Memory B cell (primary cell): ENCODE data around the gene VPREB3.
A peak's percentile ranks its signal among the peaks of the same experiment; 100 is the strongest.
"Not testable (repeated sequence)": the region's sequence is repeated elsewhere in the genome, so short reads cannot be mapped to it uniquely, and the experiment has no call there.

Source experiments
- ATAC-seq: fragments of 150-1000 bp; cut with Tn5 transposase; 2 replicates; pipeline ENCODE4 v1.10.0; 2021; ENCODE audit warnings: low read depth, mild to moderate bottlenecking, moderate library complexity
- DNase-seq, 2 donors: peaks; one replicate each; pipeline ENCODE4 v3.0.0; 2022; ENCODE audit warnings: low spot score in 2 of 2
- H3K27ac Mint-ChIP-seq: one replicate; pipeline ENCODE4 v1.8.0; 2022; ENCODE audit warnings: mild to moderate bottlenecking, moderate library complexity, mixed read lengths
- H3K27me3 Mint-ChIP-seq: one replicate; pipeline ENCODE4 v1.8.0; 2022; ENCODE audit warnings: mixed read lengths
- H3K36me3 Mint-ChIP-seq: one replicate; pipeline ENCODE4 v1.8.0; 2022; ENCODE audit warnings: mild to moderate bottlenecking, mixed read lengths
- H3K4me1 Mint-ChIP-seq: one replicate; pipeline ENCODE4 v1.8.0; 2022; ENCODE audit warnings: mixed read lengths
- H3K4me3 Mint-ChIP-seq: one replicate; pipeline ENCODE4 v1.8.0; 2022; ENCODE audit warnings: mild to moderate bottlenecking, moderate library complexity, mixed read lengths
- H3K9me3 Mint-ChIP-seq: one replicate; pipeline ENCODE4 v1.8.0; 2022; ENCODE audit warnings: mixed read lengths

The VPREB3 gene

DNA sequence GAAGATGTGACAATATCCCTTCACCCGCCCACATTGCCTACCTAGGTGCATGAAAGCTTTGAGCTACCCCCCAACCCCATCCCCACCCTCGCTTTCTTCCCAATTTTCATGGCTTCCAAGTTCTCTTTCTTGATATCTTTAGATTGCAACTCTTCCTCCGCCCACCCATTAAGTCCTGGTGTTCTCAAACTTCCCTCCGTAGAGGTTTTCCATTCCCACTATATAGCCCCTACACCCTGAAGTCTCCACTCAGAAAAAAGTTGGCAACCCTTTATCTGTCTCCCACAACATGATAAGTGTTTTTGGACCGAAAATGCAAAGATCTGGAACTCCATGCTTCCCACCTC, 3.9 kb downstream of the VPREB3 start:
- Mint-ChIP-seq H3K36me3 (peaks cover 7% of the 10 kb centered on the region), H3K27ac (peak overlapping the region; percentile 97), H3K27me3 (no peaks in the 10 kb centered on the region), H3K9me3 (no peaks in the 10 kb centered on the region), H3K4me1 (peaks cover 32% of the 10 kb centered on the region), H3K4me3 (peak overlapping the region; percentile 73)
- ATAC-seq, result no peak
- DNase-seq, result no peak

DNA sequence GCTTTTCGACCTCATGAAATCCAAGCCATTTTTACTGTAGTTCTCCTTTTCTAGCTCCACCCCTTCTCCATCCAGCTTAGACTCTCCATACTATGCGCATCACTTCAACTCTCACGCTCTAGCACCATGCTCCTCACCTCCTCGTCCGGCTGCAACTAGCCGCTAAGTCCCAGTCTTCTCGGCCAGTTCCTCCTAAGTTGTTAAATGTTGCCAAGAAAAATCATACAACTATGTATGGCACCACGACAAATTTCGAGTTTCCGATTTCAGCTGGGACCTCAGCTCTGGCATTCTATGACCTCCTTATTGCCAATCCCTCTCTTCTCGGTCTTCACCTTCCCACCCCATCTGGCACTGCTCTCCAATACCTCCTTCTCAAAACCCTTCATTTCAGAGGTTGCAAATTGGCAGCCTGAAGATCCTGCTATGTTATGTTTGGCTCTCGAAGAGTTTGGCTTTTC, 4.4 kb downstream of the VPREB3 start:
- no peaks in the 10 kb centered on the region for H3K9me3 Mint-ChIP-seq

GRCh38 chr22:23745791-23746190, 8.4 kb downstream of the VPREB3 start:
- Mint-ChIP-seq H3K9me3 (no peaks in the 10 kb centered on the region), H3K36me3 (peaks cover 27% of the 10 kb centered on the region), H3K27me3 (no peaks in the 10 kb centered on the region), H3K4me1 (peaks cover 13% of the 10 kb centered on the region), H3K4me3 (no peak overlapping the region), H3K27ac (no peak overlapping the region)
- ATAC-seq (no peak), DNase-seq (no peak)

More for the DNA sequence above, 4.4 kb downstream of the VPREB3 start:
- peaks cover 11% of the 10 kb centered on the region for H3K36me3 Mint-ChIP-seq
- H3K27me3 Mint-ChIP-seq, result no peaks in the 10 kb centered on the region
- ATAC-seq, result no peak
- peaks cover 30% of the 10 kb centered on the region for H3K4me1 Mint-ChIP-seq
- H3K4me3 Mint-ChIP-seq, result peak overlapping the region; percentile 73
- H3K27ac Mint-ChIP-seq, result no peak overlapping the region
- DNase-seq, result no peak

GRCh38 chr22:23744485-23744884, 9.7 kb downstream of the VPREB3 start:
- no peaks in the 10 kb centered on the region for H3K27me3 Mint-ChIP-seq
- no peak overlapping the region for H3K27ac Mint-ChIP-seq
- H3K4me1 Mint-ChIP-seq, result peaks cover 4% of the 10 kb centered on the region
- H3K9me3 Mint-ChIP-seq, result no peaks in the 10 kb centered on the region
- no peak overlapping the region for H3K4me3 Mint-ChIP-seq
- ATAC-seq (no peak), DNase-seq (no peak)
- H3K36me3 Mint-ChIP-seq, result peaks cover 25% of the 10 kb centered on the region

DNA sequence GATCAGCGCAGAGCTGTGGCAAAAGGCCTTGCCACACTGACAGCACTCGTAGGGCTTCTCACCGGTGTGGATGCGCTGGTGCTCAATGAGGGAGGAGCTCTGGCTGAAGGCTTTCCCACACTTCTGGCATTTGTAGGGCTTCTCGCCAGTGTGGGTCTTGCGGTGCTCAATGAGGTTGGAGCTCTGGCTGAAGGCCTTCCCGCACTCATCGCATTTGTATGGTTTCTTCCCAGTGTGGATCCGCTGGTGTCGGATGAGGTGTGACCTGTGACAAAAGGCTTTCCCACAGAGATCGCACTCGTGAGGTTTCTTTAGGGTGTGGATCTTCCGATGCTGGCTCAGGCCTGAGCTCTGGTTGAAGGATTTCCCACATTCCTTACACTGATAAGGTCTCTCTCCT, 10.2 kb downstream of the VPREB3 start:
- H3K27ac Mint-ChIP-seq, result no peak overlapping the region
- no peak overlapping the region for H3K4me3 Mint-ChIP-seq
- ATAC-seq (no peak), DNase-seq (no peak)
- H3K27me3 Mint-ChIP-seq, result no peaks in the 10 kb centered on the region
- H3K36me3 Mint-ChIP-seq, result peaks cover 25% of the 10 kb centered on the region
- H3K9me3 Mint-ChIP-seq, result no peaks in the 10 kb centered on the region
- H3K4me1 Mint-ChIP-seq, result peaks cover 4% of the 10 kb centered on the region

GRCh38 chr22:23743303-23743705, 10.9 kb downstream of the VPREB3 start:
- Mint-ChIP-seq H3K4me1 (peaks cover 4% of the 10 kb centered on the region), H3K4me3 (no peak overlapping the region), H3K36me3 (peaks cover 25% of the 10 kb centered on the region), H3K27me3 (no peaks in the 10 kb centered on the region), H3K9me3 (no peaks in the 10 kb centered on the region), H3K27ac (no peak overlapping the region)
- no peak for DNase-seq
- ATAC-seq, result no peak

GRCh38 chr22:23742505-23743264, 11.5 kb downstream of the VPREB3 start:
- ATAC-seq, result no peak
- Mint-ChIP-seq H3K36me3 (peaks cover 25% of the 10 kb centered on the region), H3K27me3 (no peaks in the 10 kb centered on the region)

DNA sequence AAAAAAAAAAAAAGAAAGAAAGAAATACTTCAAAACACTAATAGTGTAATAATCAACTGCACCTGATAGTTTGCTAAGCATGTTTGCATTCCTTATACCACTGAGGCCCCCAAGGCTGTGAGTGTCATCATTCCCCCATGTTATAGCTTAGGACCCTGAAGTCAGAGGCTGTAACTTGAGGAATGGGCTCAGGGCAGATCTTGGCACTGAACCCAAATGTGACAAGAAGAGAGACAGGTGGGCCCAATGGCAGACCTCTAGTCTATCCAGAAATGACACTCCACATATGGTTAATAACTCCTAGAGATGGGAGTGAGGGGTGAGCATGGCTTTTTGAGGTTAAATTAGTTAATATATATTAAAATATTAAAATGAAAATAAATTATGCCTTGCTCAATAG, 16.5 kb downstream of the VPREB3 start:
- Mint-ChIP-seq H3K36me3 (no peaks in the 10 kb centered on the region), H3K27ac (no peak overlapping the region), H3K4me3 (no peak overlapping the region), H3K4me1 (peaks cover 3% of the 10 kb centered on the region), H3K9me3 (no peaks in the 10 kb centered on the region), H3K27me3 (no peaks in the 10 kb centered on the region)
- no peak for DNase-seq
- no peak for ATAC-seq

More at GRCh38 chr22:23742505-23743264, 11.5 kb downstream of the VPREB3 start:
- no peak overlapping the region for H3K4me3 Mint-ChIP-seq
- no peak overlapping the region for H3K27ac Mint-ChIP-seq
- no peak for DNase-seq
- no peaks in the 10 kb centered on the region for H3K9me3 Mint-ChIP-seq
- H3K4me1 Mint-ChIP-seq, result peaks cover 4% of the 10 kb centered on the region

DNA sequence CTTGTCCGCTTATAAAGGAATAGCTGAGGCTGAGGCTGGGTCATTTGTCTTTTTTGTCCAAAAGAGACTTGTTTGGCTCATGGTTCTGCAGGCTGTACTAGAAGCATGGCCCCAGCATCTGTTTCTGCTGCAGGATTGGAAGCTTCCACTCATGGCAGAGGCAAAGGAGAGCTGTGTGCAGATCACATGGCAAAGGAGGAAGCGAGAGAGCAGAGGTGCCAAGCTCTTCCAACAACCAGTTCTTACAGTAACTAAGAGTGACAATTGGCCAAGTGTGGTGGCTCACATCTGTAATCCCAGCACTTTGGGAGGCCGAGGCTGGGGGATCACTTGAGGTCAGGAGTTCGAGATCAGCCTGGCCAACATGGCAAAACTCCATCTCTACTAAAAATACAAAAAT, 26.1 kb downstream of the VPREB3 start:
- not testable (repeated sequence) for H3K27me3 Mint-ChIP-seq, H3K36me3 Mint-ChIP-seq, H3K27ac Mint-ChIP-seq, H3K9me3 Mint-ChIP-seq, H3K4me3 Mint-ChIP-seq, DNase-seq, H3K4me1 Mint-ChIP-seq, ATAC-seq

DNA sequence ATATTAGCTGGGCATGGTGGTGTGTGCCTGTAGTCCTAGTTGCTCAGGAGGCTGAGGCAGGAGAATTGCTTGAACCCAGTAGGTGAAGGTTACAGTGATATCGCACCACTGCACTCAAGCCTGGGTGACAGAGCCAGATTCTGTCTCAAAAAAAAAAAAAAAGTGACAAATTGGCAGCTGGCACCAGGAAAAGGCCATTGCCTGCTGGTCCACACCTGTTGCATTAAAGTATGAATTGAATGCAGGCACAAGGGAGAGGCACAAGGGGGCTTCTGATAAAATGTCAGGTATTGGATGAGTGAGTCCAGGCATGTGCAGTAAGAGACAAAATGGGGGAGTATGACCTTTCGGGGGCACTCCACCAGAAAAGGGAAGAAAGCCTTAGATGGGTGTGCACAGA, 31.5 kb downstream of the VPREB3 start:
- Mint-ChIP-seq H3K27ac (no peak overlapping the region), H3K4me1 (peaks cover 2% of the 10 kb centered on the region), H3K9me3 (no peaks in the 10 kb centered on the region), H3K36me3 (no peaks in the 10 kb centered on the region), H3K27me3 (peaks cover 5% of the 10 kb centered on the region), H3K4me3 (no peak overlapping the region)
- no peak for DNase-seq
- ATAC-seq, result peak; percentile 32

- peaks cover 2% of the 10 kb centered on the region for H3K4me1 Mint-ChIP-seq
- ATAC-seq (no peak), DNase-seq (no peak)
- H3K36me3 Mint-ChIP-seq, result no peaks in the 10 kb centered on the region
- peaks cover 5% of the 10 kb centered on the region for H3K27me3 Mint-ChIP-seq
- no peak overlapping the region for H3K27ac Mint-ChIP-seq
- H3K4me3 Mint-ChIP-seq, result no peak overlapping the region
- no peaks in the 10 kb centered on the region for H3K9me3 Mint-ChIP-seq
These were observed 32.1 kb downstream of the VPREB3 start for GRCh38 chr22:23722160-23722559.

DNA sequence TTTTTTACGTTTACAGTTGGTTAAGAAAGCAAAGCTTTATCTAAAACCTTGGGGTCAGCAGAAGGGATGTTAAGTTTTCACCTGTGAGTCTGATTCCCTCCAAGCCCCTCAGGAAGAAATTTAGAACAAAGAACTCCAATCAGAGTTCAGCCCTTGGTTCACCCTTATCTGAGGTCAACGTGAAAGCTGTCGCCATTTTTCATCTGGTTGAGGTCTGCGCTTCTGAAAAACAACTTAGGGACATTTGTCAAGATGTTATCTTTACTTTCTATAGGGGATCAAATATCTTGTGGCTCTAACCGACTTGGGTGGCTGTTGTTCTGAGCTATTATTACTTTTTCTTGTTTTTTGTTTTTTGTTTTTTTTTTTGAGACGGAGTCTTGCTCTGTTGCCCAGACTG, 33.4 kb downstream of the VPREB3 start:
- Mint-ChIP-seq H3K36me3 (no peaks in the 10 kb centered on the region), H3K27ac (no peak overlapping the region), H3K4me3 (no peak overlapping the region), H3K27me3 (no peaks in the 10 kb centered on the region), H3K4me1 (no peaks in the 10 kb centered on the region), H3K9me3 (no peaks in the 10 kb centered on the region)
- DNase-seq, result no peak
- ATAC-seq, result no peak

DNA sequence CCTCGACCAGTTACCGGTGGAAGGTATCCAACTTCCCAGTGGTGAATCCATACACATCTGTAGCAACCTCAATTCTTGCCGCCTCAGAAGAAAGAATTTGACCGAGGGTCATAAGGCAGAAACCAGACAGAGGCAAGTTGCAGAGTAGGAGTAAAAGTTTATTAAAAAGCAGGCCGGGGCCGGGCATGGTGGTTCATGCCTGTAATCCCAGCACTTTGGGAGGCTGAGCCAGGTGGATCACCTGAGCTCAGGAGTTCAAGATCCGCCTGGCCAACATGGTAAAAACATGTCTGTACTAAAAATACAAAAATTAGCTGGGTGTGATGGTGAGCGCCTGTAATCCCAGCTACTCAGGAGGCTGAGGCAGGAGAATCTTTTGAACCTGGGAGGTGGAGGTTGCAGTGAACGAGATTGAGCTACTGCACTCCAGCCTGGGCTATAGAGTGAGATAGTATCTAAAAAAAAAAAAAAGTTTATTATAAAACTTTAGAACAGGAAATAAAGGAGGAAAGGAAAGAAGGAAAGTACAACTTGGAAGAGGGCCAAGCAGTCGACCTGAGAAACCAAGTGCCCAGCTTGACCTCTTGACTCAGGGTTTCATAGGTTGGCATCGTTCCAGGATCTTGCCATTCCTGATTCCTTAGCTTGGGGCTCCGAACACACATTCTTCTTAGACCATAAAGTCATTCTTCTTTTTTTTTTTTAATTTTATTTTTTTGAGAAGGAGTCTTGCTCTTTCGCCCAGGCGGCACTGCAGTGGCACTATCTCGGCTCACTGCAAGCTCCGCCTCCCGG, 35.7 kb downstream of the VPREB3 start:
- H3K27me3 Mint-ChIP-seq, result no peaks in the 10 kb centered on the region
- peaks cover 5% of the 10 kb centered on the region for H3K36me3 Mint-ChIP-seq
- peak overlapping the region; percentile 21 for H3K4me3 Mint-ChIP-seq
- no peak overlapping the region for H3K27ac Mint-ChIP-seq
- no peaks in the 10 kb centered on the region for H3K4me1 Mint-ChIP-seq
- ATAC-seq (no peak), DNase-seq (no peak)
- no peaks in the 10 kb centered on the region for H3K9me3 Mint-ChIP-seq
